H1 (cell line): ENCODE results near the gene EIF2S2. TPM values are rescaled to one million over a fixed set of nuclear protein-coding genes. Genes with fewer than 3 reads are reported as not detected.
"Not testable (repeated sequence)": the region's sequence is repeated elsewhere in the genome, so short reads cannot be mapped to it uniquely, and the experiment has no call there.

Source experiments
- CTCF ChIA-PET: fragments of 300-600 bp; sonication (Branson Sonifier 250); formaldehyde crosslinking; loops from one replicate; lab custom pipeline; 2021; ENCODE audit not compliant: partially characterized antibody; lab: Charles Lee
- POLR2A ChIA-PET: fragments of 300-600 bp; sonication (Branson Sonifier 250); formaldehyde crosslinking; loops from one replicate; lab custom pipeline; 2021; ENCODE audit warnings: inconsistent platforms; ENCODE audit not compliant: partially characterized antibody; lab: Charles Lee
- DNase-seq, 2 experiments: peaks; one replicate each; pipeline versions ENCODE4 v3.0.0 to v3.0.0-alpha.2; 2010 to 2022; ENCODE audit warnings: low spot score in 2 of 2, low read depth in 1 of 2, mixed read lengths in 1 of 2
- FAIRE-seq: peaks from 2 replicates; lab custom pipeline; 2011; peaks lifted over from hg19 to GRCh38; lab: Jason Lieb, UNC
- H2AFZ ChIP-seq: 2 replicates; pipeline ENCODE4 v1.8.1; 2012; ENCODE audit warnings: low read length, inconsistent platforms
- H2AK5ac ChIP-seq: 2 replicates; pipeline ENCODE4 v1.6.1; 2013; ENCODE audit warnings: low read depth, low read length
- H2BK120ac ChIP-seq: replicated peaks from 2 replicates; pipeline ENCODE3; 2013; ENCODE audit warnings: low read depth, low read length, inconsistent platforms
- H2BK12ac ChIP-seq: 2 replicates; pipeline ENCODE4 v1.6.1; 2013; ENCODE audit warnings: low read depth, low read length
- H2BK15ac ChIP-seq: 2 replicates; pipeline ENCODE4 v1.6.1; 2013; ENCODE audit warnings: low read length
- H2BK20ac ChIP-seq: 2 replicates; pipeline ENCODE4 v1.6.1; 2013; ENCODE audit warnings: low read length
- H2BK5ac ChIP-seq: 2 replicates; pipeline ENCODE4 v1.6.1; 2013; ENCODE audit warnings: low read depth, low read length
- H3K14ac ChIP-seq: 2 replicates; pipeline ENCODE4 v1.6.1; 2013; ENCODE audit warnings: inconsistent platforms; ENCODE audit not compliant: insufficient read length
- H3K18ac ChIP-seq: 2 replicates; pipeline ENCODE4 v1.6.1; 2013; ENCODE audit warnings: low read length; ENCODE audit errors: extremely low read depth
- H3K23ac ChIP-seq: 2 replicates; pipeline ENCODE4 v1.6.1; 2013; ENCODE audit warnings: inconsistent platforms; ENCODE audit not compliant: insufficient read length
- H3K23me2 ChIP-seq: 2 replicates; pipeline ENCODE4 v1.6.1; 2013; ENCODE audit warnings: low read depth, low read length
- H3K27ac ChIP-seq: 2 replicates; pipeline ENCODE4 v1.6.1; 2011; ENCODE audit warnings: low read depth, low read length, inconsistent platforms
- H3K27me3 ChIP-seq, 4 experiments: replicated peaks in 1 of 4; 1 replicate in 1 of 4; 2 replicates in 3 of 4; pipeline versions ENCODE4 v1.6.1 to v1.8.1; 2011 to 2013; ENCODE audit warnings: low read length in 3 of 4, mild to moderate bottlenecking in 3 of 4, inconsistent platforms in 2 of 4, mixed read lengths in 2 of 4, moderate library complexity in 1 of 4; ENCODE audit not compliant: control insufficient read depth in 3 of 4, insufficient read depth in 3 of 4; ENCODE audit errors: extremely low read depth in 1 of 4
- H3K36me3 ChIP-seq, 4 experiments: 2 replicates each; pipeline versions ENCODE4 v1.6.1 to v1.8.1; 2011 to 2013; ENCODE audit warnings: mild to moderate bottlenecking in 4 of 4, low read length in 3 of 4, moderate library complexity in 2 of 4, control low read depth in 1 of 4, inconsistent platforms in 1 of 4; ENCODE audit not compliant: insufficient read depth in 4 of 4, control insufficient read depth in 2 of 4
- H3K4ac ChIP-seq: replicated peaks from 2 replicates; pipeline ENCODE3; 2013; ENCODE audit warnings: low read length, low read depth, mixed read lengths, inconsistent platforms; ENCODE audit not compliant: insufficient read length
- H3K4me1 ChIP-seq, 4 experiments: replicated peaks in 1 of 4; 1 replicate in 1 of 4; 2 replicates in 3 of 4; pipeline versions ENCODE4 v1.6.1 to v1.8.1; 2011 to 2013; ENCODE audit warnings: low read length in 3 of 4, inconsistent platforms in 2 of 4, mixed read lengths in 1 of 4; ENCODE audit not compliant: insufficient read depth in 4 of 4, control insufficient read depth in 3 of 4
- H3K4me2 ChIP-seq, 2 experiments: 2 replicates each; pipeline versions ENCODE4 v1.6.1 to v1.8.1; 2011 to 2013; ENCODE audit warnings: low read depth in 2 of 2, low read length in 2 of 2, control low read depth in 1 of 2, inconsistent platforms in 1 of 2, mild to moderate bottlenecking in 1 of 2; ENCODE audit not compliant: insufficient read depth in 1 of 2
- H3K4me3 ChIP-seq, 4 experiments: fragments of 200-600, 300-600 bp in 1 of 4; sonication (generic), shearing (Covaris generic), sonication (Bioruptor Twin) in 1 of 4; 2 replicates each; pipeline versions ENCODE4 v1.5.1 to v1.8.1; 2011 to 2016; ENCODE audit warnings: low read length in 4 of 4, low read depth in 3 of 4, control low read depth in 2 of 4, inconsistent platforms in 2 of 4, mild to moderate bottlenecking in 2 of 4, mixed read lengths in 1 of 4, moderate library complexity in 1 of 4; ENCODE audit not compliant: insufficient read depth in 2 of 4; ENCODE audit errors: extremely low read depth in 1 of 4
- H3K56ac ChIP-seq: replicated peaks from 2 replicates; pipeline ENCODE3; 2013; ENCODE audit warnings: low read depth, mild to moderate bottlenecking, mixed read lengths, low read length, inconsistent platforms; ENCODE audit not compliant: insufficient read length
- H3K79me1 ChIP-seq: 2 replicates; pipeline ENCODE4 v1.6.1; 2013; ENCODE audit warnings: low read depth, low read length, control low read depth
- H3K79me2 ChIP-seq, 2 experiments: 2 replicates each; pipeline versions ENCODE4 v1.6.1 to v1.8.1; 2012 to 2013; ENCODE audit warnings: low read length in 2 of 2, mild to moderate bottlenecking in 2 of 2, inconsistent platforms in 1 of 2; ENCODE audit not compliant: insufficient read depth in 2 of 2, control insufficient read depth in 1 of 2
- H3K9ac ChIP-seq, 4 experiments: replicated peaks in 1 of 4; 1 replicate in 1 of 4; 2 replicates in 3 of 4; pipeline versions ENCODE4 v1.6.1 to v1.8.1; 2011 to 2013; ENCODE audit warnings: low read depth in 3 of 4, low read length in 3 of 4, control low read depth in 2 of 4, mild to moderate bottlenecking in 2 of 4, moderate library complexity in 2 of 4, inconsistent platforms in 1 of 4; ENCODE audit errors: extremely low read depth in 1 of 4
- H3K9me3 ChIP-seq, 2 experiments: 2 replicates each; pipeline versions ENCODE4 v1.6.1 to v1.8.1; 2012 to 2013; ENCODE audit warnings: mild to moderate bottlenecking in 2 of 2, moderate library complexity in 2 of 2, control low read depth in 1 of 2, inconsistent platforms in 1 of 2, low read depth in 1 of 2, low read length in 1 of 2, mixed read lengths in 1 of 2; ENCODE audit not compliant: insufficient read depth in 2 of 2
- H4K20me1 ChIP-seq, 2 experiments: replicated peaks in 1 of 2; 2 replicates each; pipeline versions ENCODE3 to v1.8.1; 2011 to 2013; ENCODE audit warnings: inconsistent platforms in 2 of 2, low read length in 2 of 2, mild to moderate bottlenecking in 1 of 2; ENCODE audit not compliant: insufficient read depth in 2 of 2, control insufficient read depth in 1 of 2
- H4K5ac ChIP-seq: 2 replicates; pipeline ENCODE4 v1.6.1; 2013; ENCODE audit warnings: low read length, low read depth, mixed read lengths, inconsistent platforms; ENCODE audit not compliant: insufficient read length
- H4K8ac ChIP-seq: 2 replicates; pipeline ENCODE4 v1.8.0; 2013; ENCODE audit warnings: mild to moderate bottlenecking, moderate library complexity, low read length, inconsistent platforms; ENCODE audit not compliant: insufficient read depth; ENCODE audit errors: extremely low read depth
- H4K91ac ChIP-seq: replicated peaks from 2 replicates; pipeline ENCODE3; 2013; ENCODE audit warnings: low read length, mixed read lengths, inconsistent platforms; ENCODE audit not compliant: insufficient read length
- WGBS, 2 experiments: shearing (Covaris generic) in 1 of 2; methylation state at CpG; one replicate each; pipeline versions ENCODE4 v1.1.6 to v1.1.7; 2013 to 2015; ENCODE audit warnings: low lambda C conversion rate in 2 of 2, mixed read lengths in 2 of 2, inconsistent platforms in 1 of 2, low coverage in 1 of 2, missing lambda C conversion rate in 1 of 2; ENCODE audit not compliant: insufficient replicate concordance in 2 of 2, insufficient coverage in 1 of 2, insufficient read length in 1 of 2; ENCODE audit errors: extremely low coverage in 1 of 2, missing lambda C conversion rate in 1 of 2; 5-methylcytosine and 5-hydroxymethylcytosine counted together
- polyA plus RNA-seq, 7 experiments: library from polyadenylated mRNA; depleted of rRNA in 3 of 7; stranded (reverse) in 5 of 7; unstranded in 2 of 7; fragments of >200 nt in 5 of 7; fragments of 200-250 nt in 2 of 7; gene quantifications; 1 replicate in 5 of 7; 2 replicates in 1 of 7; 4 replicates in 1 of 7; pipeline versions ENCODE4 v1.2.1 to v1.2.3, GENCODE V29; 2011 to 2013; ENCODE audit warnings: missing spikeins in 2 of 7, mixed read lengths in 2 of 7
- total RNA-seq: library from RNA; stranded (reverse); fragmentation: NEBNext Ultra II Directional; extraction: Animal tissue kit (Norgen Biotek cat#: 25700); gene quantifications from 2 replicates; pipeline ENCODE4 v1.2.1, GENCODE V29; 2021

The EIF2S2 gene
- total and polyA plus RNA-seq, 2 of the 8 experiments (the other 6 are each of a cell fraction or from before 2014, with no cell fraction given), result 59.5 to 142 TPM

GRCh38 chr20:34132491-34132890 is 20.4 kb upstream of the EIF2S2 start:
- H4K8ac ChIP-seq, H3K4me1 ChIP-seq, H3K4me2 ChIP-seq, H4K91ac ChIP-seq, H3K23me2 ChIP-seq, H4K20me1 ChIP-seq, DNase-seq, H3K27me3 ChIP-seq, H4K5ac ChIP-seq, H3K14ac ChIP-seq, H3K9ac ChIP-seq, H3K79me1 ChIP-seq, H2BK15ac ChIP-seq, H3K4ac ChIP-seq, H2AK5ac ChIP-seq, H3K56ac ChIP-seq, CTCF ChIA-PET, H2BK20ac ChIP-seq, H2BK5ac ChIP-seq, H2AFZ ChIP-seq, H2BK120ac ChIP-seq, H3K4me3 ChIP-seq, H3K23ac ChIP-seq, H3K27ac ChIP-seq, H3K18ac ChIP-seq, POLR2A ChIA-PET, FAIRE-seq, H2BK12ac ChIP-seq, H3K79me2 ChIP-seq, H3K36me3 ChIP-seq: not testable (repeated sequence)
- no CpG with 5 or more reads among the region's 26 CpGs for WGBS, 2 experiments
- peaks cover 0 to 13% of the 10 kb centered on the region in 2 experiments; a peak in 1 of 4 replicates for H3K9me3 ChIP-seq
